GM12878 (cell line): ENCODE results near the gene CRB2. TPM values are rescaled to one million over a fixed set of nuclear protein-coding genes. Genes with fewer than 3 reads are reported as not detected.

Experiments used
- ATAC-seq: fragments of 200-7000 bp; cut with Tn5 transposase; 3 replicates; pipeline ENCODE4 v1.9.1; 2020; ENCODE audit warnings: mild to moderate bottlenecking, moderate library complexity
- BruUV-seq: library from RNA; stranded (reverse); fragments of 400-500 nt; replicated peaks from 2 replicates; lab custom pipeline; 2021; lab: Mats Ljungman, UMichigan
- CTCF ChIA-PET: fragments of 300-600 bp; sonication (Branson Sonifier 250); formaldehyde crosslinking; extraction: SDS; loops from one replicate; lab custom pipeline; 2021; ENCODE audit warnings: inconsistent platforms; lab: Yijun Ruan, JAX
- POLR2A ChIA-PET: fragments of 350-600 bp; formaldehyde crosslinking; extraction: SDS; loops from one replicate; lab custom pipeline; 2021; ENCODE audit warnings: inconsistent platforms; lab: Charles Lee
- RAD21 ChIA-PET: fragments of 300-600 bp; sonication (Branson Sonifier 250); formaldehyde crosslinking; loops from one replicate; lab custom pipeline; 2023; ENCODE audit warnings: antibody characterized with exemption; ENCODE audit not compliant: unreplicated experiment; lab: Charles Lee
- SMC1A ChIA-PET: fragments of 300-600 bp; sonication (Branson Sonifier 250); formaldehyde crosslinking; loops from one replicate; lab custom pipeline; 2023; ENCODE audit not compliant: unreplicated experiment, uncharacterized antibody; lab: Charles Lee
- DNase-seq: peaks from one replicate; pipeline ENCODE4 v3.0.0-alpha.2; 2011; ENCODE audit warnings: low read depth, low spot score
- FAIRE-seq: peaks from 3 replicates; lab custom pipeline; 2011; peaks lifted over from hg19 to GRCh38; lab: Jason Lieb, UNC
- H2AFZ ChIP-seq: 2 replicates; pipeline ENCODE4 v1.6.0; 2011; ENCODE audit warnings: low read depth, low read length, control low read depth; ENCODE audit not compliant: control insufficient read depth
- H3K27ac ChIP-seq: 2 replicates; pipeline ENCODE4 v1.5.1; 2011; ENCODE audit warnings: control low read depth; ENCODE audit not compliant: control insufficient read depth, insufficient read depth
- H3K27me3 ChIP-seq, 2 experiments: replicated peaks in 1 of 2; 2 replicates each; pipeline versions ENCODE4 v1.6.0 to v1.6.1; 2011; ENCODE audit warnings: low read length in 1 of 2; ENCODE audit not compliant: control insufficient read depth in 2 of 2, insufficient read depth in 2 of 2
- H3K36me3 ChIP-seq, 2 experiments: 2 replicates each; pipeline ENCODE4 v1.5.1; 2011; ENCODE audit warnings: low read length in 1 of 2; ENCODE audit not compliant: control insufficient read depth in 2 of 2, insufficient read depth in 2 of 2
- H3K4me1 ChIP-seq: 2 replicates; pipeline ENCODE4 v1.6.1; 2011; ENCODE audit warnings: mild to moderate bottlenecking, low read length, moderate library complexity, mixed read lengths; ENCODE audit not compliant: control insufficient read depth, insufficient read depth
- H3K4me2 ChIP-seq: 2 replicates; pipeline ENCODE4 v1.6.0; 2011; ENCODE audit warnings: control low read depth; ENCODE audit not compliant: control insufficient read depth, insufficient read depth
- H3K4me3 ChIP-seq: fragments of 200-600 bp; sonication (generic); 2 replicates; pipeline ENCODE4 v1.5.1; 2016
- H3K79me2 ChIP-seq: 2 replicates; pipeline ENCODE4 v1.6.0; 2011; ENCODE audit warnings: low read length; ENCODE audit not compliant: control insufficient read depth, insufficient read depth
- H3K9ac ChIP-seq: 2 replicates; pipeline ENCODE4 v1.8.0; 2011; ENCODE audit warnings: low read length, control low read depth, mixed read lengths; ENCODE audit not compliant: control insufficient read depth, insufficient read depth
- H3K9me3 ChIP-seq: replicated peaks from 3 replicates; pipeline ENCODE4 v1.5.1; 2011; ENCODE audit warnings: mild to moderate bottlenecking, low read length; ENCODE audit not compliant: control insufficient read depth, insufficient read depth
- H4K20me1 ChIP-seq: 2 replicates; pipeline ENCODE4 v1.6.0; 2011; ENCODE audit not compliant: control insufficient read depth, insufficient read depth
- SIN3A ChIP-seq: IDR thresholded peaks from 2 replicates; pipeline ENCODE4 v1.6.1; 2012; ENCODE audit warnings: low read depth, low read length, improper control_type of control experiment
- TBL1XR1 ChIP-seq: IDR thresholded peaks from 2 replicates; pipeline ENCODE4 v1.6.1; 2012; ENCODE audit warnings: low read depth, low read length, improper control_type of control experiment
- WGBS: methylation state at CpG from one replicate; pipeline ENCODE4 v1.1.6; 2016; ENCODE audit warnings: low lambda C conversion rate; ENCODE audit not compliant: insufficient replicate concordance, insufficient coverage; ENCODE audit errors: missing lambda C conversion rate; 5-methylcytosine and 5-hydroxymethylcytosine counted together
- in situ Hi-C: fragments of 300-500 bp; cut with MboI; formaldehyde crosslinking; loops from 9 replicates; pipeline ENCODE4 v1.14.3; 2018; ENCODE audit warnings: mixed read lengths
- intact Hi-C: fragments of 100-400 bp; cut with micrococcal nuclease; formaldehyde crosslinking; loops from one replicate; pipeline ENCODE4 v1.14.2; 2022; ENCODE audit not compliant: unreplicated experiment
- polyA plus RNA-seq, 11 experiments: library from polyadenylated mRNA; depleted of rRNA in 4 of 11; unstranded in 6 of 11; stranded (reverse) in 5 of 11; fragments of >200 nt; fragmentation: Nextera tagmentation in 4 of 11; fragmentation: Illumina TruSeq in 1 of 11; extraction: Ambion mirVana in 4 of 11; extraction: Trizol in 1 of 11; gene quantifications; 1 replicate in 1 of 11; 2 replicates in 10 of 11; pipeline versions ENCODE4 v1.2.1 to v1.2.3, GENCODE V29; 2011 to 2016; ENCODE audit warnings: inconsistent platforms in 2 of 11, missing spikeins in 2 of 11, low read depth in 1 of 11
- total RNA-seq, 4 experiments: library from RNA; depleted of rRNA in 3 of 4; stranded (reverse); fragments of >200 nt in 3 of 4; fragmentation: Illumina TruSeq in 1 of 4; extraction: Trizol in 1 of 4; gene quantifications; 2 replicates each; pipeline versions ENCODE4 v1.2.1 to v1.2.3, GENCODE V29; 2013 to 2021
- TF ChIP-seq, protein P1 (sequence below): fragments of 450-650 bp; IDR thresholded peaks from 2 replicates; pipeline ENCODE4 v1.6.1; 2017; ENCODE audit warnings: mild to moderate bottlenecking, moderate library complexity

Gene CRB2
- total and polyA plus RNA-seq, 10 of the 15 experiments (the other 5 are each of a cell fraction or from before 2014, with no cell fraction given): 0.01 to 0.80 (median 0.23) TPM; not detected in 3

DNA sequence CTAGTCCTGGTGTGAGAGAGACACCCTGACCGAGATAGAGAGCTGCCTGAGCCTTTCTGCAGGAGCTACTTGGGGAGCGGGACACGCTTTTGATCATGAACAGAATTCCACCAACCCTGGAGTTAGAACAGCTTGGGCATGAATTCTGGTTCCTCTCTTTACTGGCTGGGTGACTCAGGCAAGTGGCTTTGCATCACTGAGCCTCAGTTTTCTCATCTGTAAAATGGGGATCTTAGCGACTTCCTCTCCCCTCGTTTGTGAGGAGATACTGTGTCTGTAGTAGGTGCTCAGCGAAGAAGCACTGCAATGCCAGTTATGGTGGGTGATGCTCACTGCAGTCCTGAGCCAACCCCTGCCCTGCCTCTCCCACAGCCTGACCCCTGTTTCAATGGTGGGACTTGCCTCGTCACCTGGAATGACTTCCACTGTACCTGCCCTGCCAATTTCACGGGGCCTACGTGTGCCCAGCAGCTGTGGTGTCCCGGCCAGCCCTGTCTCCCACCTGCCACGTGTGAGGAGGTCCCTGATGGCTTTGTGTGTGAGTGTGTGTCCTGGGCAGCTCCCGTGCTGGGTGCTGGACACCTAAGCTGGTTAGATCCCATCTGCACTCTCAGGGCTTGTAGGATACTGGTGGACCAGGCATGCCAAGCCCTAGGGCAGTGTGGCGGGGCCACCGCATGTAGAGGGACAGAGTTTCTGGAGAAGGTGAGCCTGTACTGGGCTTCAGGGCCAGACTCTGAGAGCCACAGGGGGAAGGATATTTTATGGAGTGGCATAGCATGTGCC is 16.0 kb downstream of the CRB2 start:
- Histone ChIP-seq H3K27me3 (peaks cover 0 to 10% of the 10 kb centered on the region in 2 experiments; a peak in 2 of 4 replicates), H3K9ac (no peak overlapping the region), H4K20me1 (no peaks in the 10 kb centered on the region), H2AFZ (no peak overlapping the region), H3K4me3 (no peak overlapping the region), H3K4me1 (no peaks in the 10 kb centered on the region), H3K79me2 (no peaks in the 10 kb centered on the region), H3K36me3 (no peaks in the 10 kb centered on the region), H3K27ac (no peak overlapping the region), H3K4me2 (no peak overlapping the region), H3K9me3 (no peaks in the 10 kb centered on the region)
- no TSS peak for BruUV-seq
- ChIA-PET RAD21 (no interaction called here), POLR2A (interaction anchor here (0.6 kb wide), 1 partner anchor 12 kb away, joined by 3 read pairs; no protein-coding TSS in a partner anchor), CTCF (interaction anchor here (1.5 kb wide), 1 partner anchor 17 kb away, joined by 5 read pairs; no protein-coding TSS in a partner anchor), SMC1A (no interaction called here)
- TF ChIP-seq SIN3A (no peak), TBL1XR1 (no peak)
- TF ChIP-seq, protein P1, sequence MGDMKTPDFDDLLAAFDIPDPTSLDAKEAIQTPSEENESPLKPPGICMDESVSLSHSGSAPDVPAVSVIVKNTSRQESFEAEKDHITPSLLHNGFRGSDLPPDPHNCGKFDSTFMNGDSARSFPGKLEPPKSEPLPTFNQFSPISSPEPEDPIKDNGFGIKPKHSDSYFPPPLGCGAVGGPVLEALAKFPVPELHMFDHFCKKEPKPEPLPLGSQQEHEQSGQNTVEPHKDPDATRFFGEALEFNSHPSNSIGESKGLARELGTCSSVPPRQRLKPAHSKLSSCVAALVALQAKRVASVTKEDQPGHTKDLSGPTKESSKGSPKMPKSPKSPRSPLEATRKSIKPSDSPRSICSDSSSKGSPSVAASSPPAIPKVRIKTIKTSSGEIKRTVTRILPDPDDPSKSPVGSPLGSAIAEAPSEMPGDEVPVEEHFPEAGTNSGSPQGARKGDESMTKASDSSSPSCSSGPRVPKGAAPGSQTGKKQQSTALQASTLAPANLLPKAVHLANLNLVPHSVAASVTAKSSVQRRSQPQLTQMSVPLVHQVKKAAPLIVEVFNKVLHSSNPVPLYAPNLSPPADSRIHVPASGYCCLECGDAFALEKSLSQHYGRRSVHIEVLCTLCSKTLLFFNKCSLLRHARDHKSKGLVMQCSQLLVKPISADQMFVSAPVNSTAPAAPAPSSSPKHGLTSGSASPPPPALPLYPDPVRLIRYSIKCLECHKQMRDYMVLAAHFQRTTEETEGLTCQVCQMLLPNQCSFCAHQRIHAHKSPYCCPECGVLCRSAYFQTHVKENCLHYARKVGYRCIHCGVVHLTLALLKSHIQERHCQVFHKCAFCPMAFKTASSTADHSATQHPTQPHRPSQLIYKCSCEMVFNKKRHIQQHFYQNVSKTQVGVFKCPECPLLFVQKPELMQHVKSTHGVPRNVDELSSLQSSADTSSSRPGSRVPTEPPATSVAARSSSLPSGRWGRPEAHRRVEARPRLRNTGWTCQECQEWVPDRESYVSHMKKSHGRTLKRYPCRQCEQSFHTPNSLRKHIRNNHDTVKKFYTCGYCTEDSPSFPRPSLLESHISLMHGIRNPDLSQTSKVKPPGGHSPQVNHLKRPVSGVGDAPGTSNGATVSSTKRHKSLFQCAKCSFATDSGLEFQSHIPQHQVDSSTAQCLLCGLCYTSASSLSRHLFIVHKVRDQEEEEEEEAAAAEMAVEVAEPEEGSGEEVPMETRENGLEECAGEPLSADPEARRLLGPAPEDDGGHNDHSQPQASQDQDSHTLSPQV: no peak
- DNase-seq (no peak), ATAC-seq (no peak), FAIRE-seq (no peak)
- intact Hi-C loops: no loop called here
- WGBS: 31% methylated on average over 14 of the region's 14 CpGs
- in situ Hi-C loops: no loop called here
